ENCODE measurements around the gene CEBPA.

CEBPA gene

DNA sequence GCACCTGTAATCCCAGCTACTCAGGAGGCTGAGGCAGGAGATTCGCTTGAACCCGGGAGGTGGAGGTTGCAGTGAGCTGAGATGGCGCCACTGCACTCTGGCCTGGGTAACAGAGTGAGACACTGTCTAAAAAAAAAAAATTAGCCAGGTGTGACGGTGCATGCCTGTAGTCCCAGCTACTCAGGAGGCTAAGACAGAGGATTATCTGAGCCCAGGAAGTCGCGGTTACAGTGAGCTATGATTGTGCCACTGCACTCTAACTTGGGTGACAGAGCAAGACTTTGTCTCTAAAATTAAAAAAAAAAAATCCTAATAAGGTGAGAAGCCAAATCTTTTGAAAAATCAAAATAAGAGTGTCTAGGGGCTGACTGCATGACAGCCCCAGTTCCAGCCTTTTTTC is 9.7 kb upstream of the CEBPA start:
- no peak for TF ChIP-seq YY1 (IDR thresholded peaks at IDR 0.05; ENCODE audit: insufficient read depth, insufficient read length)
- no peak for TF ChIP-seq SUZ12 (IDR thresholded peaks at IDR 0.05; ENCODE audit: extremely low read depth, insufficient read depth, insufficient read length)
- Histone ChIP-seq H3K4me1 (ENCODE audit: insufficient read depth, insufficient read length) (peaks cover 5% of the 10 kb centered on the region), H3K9ac (ENCODE audit: insufficient read length, low read depth) (no peak overlapping the region), H3K27me3 (ENCODE audit: insufficient read depth, insufficient read length) (no peaks in the 10 kb centered on the region), H3K4me3 (ENCODE audit: insufficient read length, low read depth) (no peak overlapping the region), H3K9me3 (ENCODE audit: insufficient read depth, low read length) (no peaks in the 10 kb centered on the region), H3K36me3 (ENCODE audit: insufficient read depth, insufficient read length, low read length) (no peaks in the 10 kb centered on the region)
- DNase-seq (ENCODE audit: low read depth, low spot score), result no peak

DNA sequence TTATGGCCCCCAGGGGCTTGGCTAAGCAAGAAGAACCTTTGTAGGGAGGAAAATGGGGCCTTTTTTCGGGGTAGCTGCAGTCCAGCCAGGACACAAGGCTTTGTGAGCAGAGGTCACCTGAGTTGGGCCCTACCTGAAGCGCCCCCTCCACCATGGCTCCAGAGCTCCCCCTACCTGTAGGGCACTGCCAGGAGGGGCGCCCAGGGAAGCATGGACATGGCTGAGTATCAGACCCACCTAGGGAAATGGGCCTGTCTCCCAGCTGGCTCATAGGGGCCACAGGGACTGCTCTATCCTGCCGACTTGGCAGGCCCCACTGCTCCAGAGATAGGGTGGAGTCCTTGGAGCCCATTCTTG is 9.0 kb upstream of the CEBPA start:
- H3K9ac ChIP-seq (ENCODE audit: insufficient read length, low read depth), result no peak overlapping the region
- H3K4me1 ChIP-seq (ENCODE audit: insufficient read depth, insufficient read length), result peaks cover 5% of the 10 kb centered on the region
- H3K27me3 ChIP-seq (ENCODE audit: insufficient read depth, insufficient read length), result no peaks in the 10 kb centered on the region
- DNase-seq (ENCODE audit: low read depth, low spot score), result no peak
- TF ChIP-seq SUZ12 (IDR thresholded peaks at IDR 0.05; ENCODE audit: extremely low read depth, insufficient read depth, insufficient read length) (no peak), ZNF274 (IDR thresholded peaks at IDR 0.05; ENCODE audit: low read depth, low read length) (no peak), YY1 (IDR thresholded peaks at IDR 0.05; ENCODE audit: insufficient read depth, insufficient read length) (no peak)
- H3K36me3 ChIP-seq (ENCODE audit: insufficient read depth, insufficient read length, low read length), result no peaks in the 10 kb centered on the region
- H3K9me3 ChIP-seq (ENCODE audit: insufficient read depth, low read length), result no peaks in the 10 kb centered on the region
- no peak overlapping the region for H3K4me3 ChIP-seq (ENCODE audit: insufficient read length, low read depth)

DNA sequence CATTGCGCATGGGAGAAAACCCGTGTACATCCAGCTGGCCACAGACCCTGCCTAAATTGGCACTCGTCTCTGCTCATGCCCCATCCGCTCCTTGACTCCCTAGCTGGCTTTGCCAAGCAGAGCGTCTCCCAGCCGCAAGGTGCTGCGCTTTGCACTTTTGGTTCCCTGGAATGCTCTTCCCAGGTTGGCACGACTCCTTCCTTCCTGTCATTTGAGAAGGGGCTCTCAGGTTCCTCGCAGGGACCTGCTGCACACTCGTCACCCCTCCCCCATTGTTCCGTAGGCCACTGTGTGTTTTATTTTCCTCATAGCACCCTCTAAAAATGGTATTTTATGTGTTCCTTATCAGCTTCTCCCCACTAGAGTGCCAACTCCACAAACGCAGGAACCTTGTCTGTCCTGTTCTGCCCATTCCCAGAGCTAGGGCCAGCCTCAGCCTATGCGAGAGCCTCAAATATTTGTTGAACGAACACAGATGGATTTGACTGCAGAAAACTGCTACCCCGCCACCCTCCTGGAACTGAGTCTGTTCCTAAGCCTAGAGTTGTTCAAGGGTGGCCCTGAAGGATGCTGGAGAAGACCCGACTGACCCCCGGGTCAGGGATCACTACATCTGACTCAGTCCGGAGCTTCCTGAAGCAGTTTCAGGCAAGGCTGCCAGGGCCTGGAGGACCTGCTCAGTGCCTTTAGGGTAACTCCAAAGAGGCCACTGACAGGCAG is 8.4 kb upstream of the CEBPA start:
- Histone ChIP-seq H3K9ac (ENCODE audit: insufficient read length, low read depth) (no peak overlapping the region), H3K27me3 (ENCODE audit: insufficient read depth, insufficient read length) (no peaks in the 10 kb centered on the region), H3K4me3 (ENCODE audit: insufficient read length, low read depth) (no peak overlapping the region), H3K4me1 (ENCODE audit: insufficient read depth, insufficient read length) (peaks cover 8% of the 10 kb centered on the region), H3K9me3 (ENCODE audit: insufficient read depth, low read length) (no peaks in the 10 kb centered on the region), H3K36me3 (ENCODE audit: insufficient read depth, insufficient read length, low read length) (no peaks in the 10 kb centered on the region)
- DNase-seq (ENCODE audit: low read depth, low spot score), result no peak
- TF ChIP-seq YY1 (IDR thresholded peaks at IDR 0.05; ENCODE audit: insufficient read depth, insufficient read length) (no peak), SUZ12 (IDR thresholded peaks at IDR 0.05; ENCODE audit: extremely low read depth, insufficient read depth, insufficient read length) (no peak), ZNF274 (IDR thresholded peaks at IDR 0.05; ENCODE audit: low read depth, low read length) (no peak)

DNA sequence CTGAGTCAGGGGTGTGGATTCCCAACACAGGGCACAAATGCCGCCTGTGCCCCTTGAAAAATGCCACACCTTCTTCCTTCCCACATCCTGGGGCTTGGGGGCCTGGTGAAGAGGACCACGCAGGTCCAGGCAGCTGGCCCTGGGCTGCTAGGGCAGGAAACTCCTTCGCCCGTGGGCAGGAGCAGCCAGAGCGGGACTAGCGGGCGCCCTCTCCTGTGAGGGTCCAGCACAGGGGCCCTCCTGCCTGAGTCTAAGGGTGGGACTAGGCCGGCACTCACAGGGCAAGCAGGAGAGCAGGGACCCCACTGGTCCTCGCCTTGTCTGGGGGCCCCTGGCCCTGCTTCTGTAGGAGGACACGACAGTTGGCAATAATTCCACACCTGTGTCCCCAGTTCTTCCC is 7.5 kb upstream of the CEBPA start:
- no peak overlapping the region for H3K9ac ChIP-seq (ENCODE audit: insufficient read length, low read depth)
- no peaks in the 10 kb centered on the region for H3K9me3 ChIP-seq (ENCODE audit: insufficient read depth, low read length)
- no peak overlapping the region for H3K4me3 ChIP-seq (ENCODE audit: insufficient read length, low read depth)
- peaks cover 11% of the 10 kb centered on the region for H3K4me1 ChIP-seq (ENCODE audit: insufficient read depth, insufficient read length)
- no peak for DNase-seq (ENCODE audit: low read depth, low spot score)
- TF ChIP-seq ZNF274 (IDR thresholded peaks at IDR 0.05; ENCODE audit: low read depth, low read length) (no peak), YY1 (IDR thresholded peaks at IDR 0.05; ENCODE audit: insufficient read depth, insufficient read length) (no peak), SUZ12 (IDR thresholded peaks at IDR 0.05; ENCODE audit: extremely low read depth, insufficient read depth, insufficient read length) (no peak)
- no peaks in the 10 kb centered on the region for H3K27me3 ChIP-seq (ENCODE audit: insufficient read depth, insufficient read length)
- no peaks in the 10 kb centered on the region for H3K36me3 ChIP-seq (ENCODE audit: insufficient read depth, insufficient read length, low read length)

DNA sequence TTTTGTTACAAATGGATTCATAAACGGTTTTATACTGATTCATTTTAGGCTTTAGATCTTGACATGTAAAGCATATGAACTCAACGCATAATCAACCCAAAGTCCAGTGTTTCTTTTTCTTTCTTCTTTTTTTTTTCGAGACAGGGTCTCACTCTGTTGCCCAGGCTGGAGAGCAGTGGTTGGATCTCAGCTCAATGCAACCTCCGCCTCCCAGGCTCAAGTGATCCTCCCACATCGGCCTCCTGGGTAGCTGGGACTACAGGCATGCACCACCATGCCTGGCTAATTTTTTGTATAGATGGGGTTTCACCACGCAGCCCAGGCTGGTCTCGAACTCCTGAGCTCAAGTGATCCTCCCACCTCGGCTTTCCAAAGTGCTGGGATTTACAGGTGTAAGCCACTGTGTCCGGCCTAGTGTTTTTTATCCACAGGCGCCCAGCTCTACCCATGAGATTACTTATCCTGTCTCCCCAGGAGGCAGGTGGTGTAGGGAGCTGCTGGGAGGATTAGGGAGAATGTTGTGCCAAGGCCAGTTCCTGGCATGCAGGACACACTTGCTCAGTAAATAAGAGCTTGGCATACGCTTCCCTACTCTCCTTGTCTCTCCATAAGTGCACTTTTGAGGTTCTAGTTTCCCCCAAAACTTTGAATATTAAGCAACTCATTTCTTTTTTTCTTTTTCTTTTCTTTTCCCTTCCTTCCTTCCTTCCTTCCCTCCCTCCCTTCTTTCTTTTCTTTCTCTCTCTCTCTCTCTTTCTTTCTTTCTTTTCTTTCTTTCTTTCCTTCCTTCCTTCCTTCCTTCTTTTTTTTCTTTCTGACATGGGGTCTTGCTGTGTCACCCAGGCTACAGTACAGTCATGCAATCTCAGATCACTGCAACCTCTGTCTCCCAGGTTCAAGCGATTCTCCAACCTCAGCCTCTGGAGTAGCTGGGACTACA is 4.8 kb upstream of the CEBPA start:
- Histone ChIP-seq H3K9ac (ENCODE audit: insufficient read length, low read depth) (no peak overlapping the region), H3K9me3 (ENCODE audit: insufficient read depth, low read length) (no peaks in the 10 kb centered on the region), H3K4me3 (ENCODE audit: insufficient read length, low read depth) (no peak overlapping the region), H3K27me3 (ENCODE audit: insufficient read depth, insufficient read length) (no peaks in the 10 kb centered on the region), H3K36me3 (ENCODE audit: insufficient read depth, insufficient read length, low read length) (no peaks in the 10 kb centered on the region), H3K4me1 (ENCODE audit: insufficient read depth, insufficient read length) (peaks cover 11% of the 10 kb centered on the region)
- TF ChIP-seq YY1 (IDR thresholded peaks at IDR 0.05; ENCODE audit: insufficient read depth, insufficient read length) (no peak), SUZ12 (IDR thresholded peaks at IDR 0.05; ENCODE audit: extremely low read depth, insufficient read depth, insufficient read length) (no peak), ZNF274 (IDR thresholded peaks at IDR 0.05; ENCODE audit: low read depth, low read length) (no peak)
- DNase-seq (ENCODE audit: low read depth, low spot score), result no peak

DNA sequence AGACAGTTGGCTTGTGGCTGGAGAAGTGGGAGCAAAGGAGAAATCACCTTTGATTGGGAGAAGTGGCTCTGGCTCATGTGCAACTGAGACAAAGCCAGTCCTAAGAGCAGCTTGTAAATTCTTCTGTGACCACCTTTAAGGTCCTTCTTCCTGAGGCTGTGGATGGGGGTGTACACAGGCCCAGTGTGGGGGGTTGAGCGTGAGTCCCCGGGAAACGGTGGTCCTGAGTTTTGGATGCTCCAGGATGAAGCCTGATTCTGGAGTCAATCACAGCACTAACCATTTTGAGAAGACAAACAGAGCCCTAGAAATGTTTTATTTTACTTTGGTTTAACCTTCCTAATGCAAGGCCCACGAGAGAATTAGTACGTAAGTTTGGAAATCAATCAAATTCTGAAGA is 3.9 kb upstream of the CEBPA start:
- no peaks in the 10 kb centered on the region for H3K9me3 ChIP-seq (ENCODE audit: insufficient read depth, low read length)
- TF ChIP-seq YY1 (IDR thresholded peaks at IDR 0.05; ENCODE audit: insufficient read depth, insufficient read length), result no peak
- TF ChIP-seq ZNF274 (IDR thresholded peaks at IDR 0.05; ENCODE audit: low read depth, low read length), result no peak
- no peak for TF ChIP-seq SUZ12 (IDR thresholded peaks at IDR 0.05; ENCODE audit: extremely low read depth, insufficient read depth, insufficient read length)
- no peak overlapping the region for H3K9ac ChIP-seq (ENCODE audit: insufficient read length, low read depth)
- H3K36me3 ChIP-seq (ENCODE audit: insufficient read depth, insufficient read length, low read length), result no peaks in the 10 kb centered on the region
- H3K4me3 ChIP-seq (ENCODE audit: insufficient read length, low read depth), result no peak overlapping the region
- no peak for DNase-seq (ENCODE audit: low read depth, low spot score)
- peaks cover 11% of the 10 kb centered on the region for H3K4me1 ChIP-seq (ENCODE audit: insufficient read depth, insufficient read length)
- H3K27me3 ChIP-seq (ENCODE audit: insufficient read depth, insufficient read length), result peaks cover 4% of the 10 kb centered on the region

Data from NT2/D1 (cell line).